Measurements from ENCODE around the gene OR1S2.
"Not testable (repeated sequence)": the region's sequence is repeated elsewhere in the genome, so short reads cannot be mapped to it uniquely, and the experiment has no call there.

Gene OR1S2, protein sequence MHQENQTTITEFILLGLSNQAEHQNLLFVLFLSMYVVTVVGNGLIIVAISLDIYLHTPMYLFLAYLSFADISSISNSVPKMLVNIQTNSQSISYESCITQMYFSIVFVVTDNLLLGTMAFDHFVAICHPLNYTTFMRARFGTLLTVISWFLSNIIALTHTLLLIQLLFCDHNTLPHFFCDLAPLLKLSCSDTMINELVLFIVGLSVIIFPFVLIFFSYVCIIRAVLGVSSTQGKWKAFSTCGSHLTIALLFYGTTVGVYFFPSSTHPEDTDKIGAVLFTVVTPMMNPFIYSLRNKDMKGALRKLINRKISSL

DNA sequence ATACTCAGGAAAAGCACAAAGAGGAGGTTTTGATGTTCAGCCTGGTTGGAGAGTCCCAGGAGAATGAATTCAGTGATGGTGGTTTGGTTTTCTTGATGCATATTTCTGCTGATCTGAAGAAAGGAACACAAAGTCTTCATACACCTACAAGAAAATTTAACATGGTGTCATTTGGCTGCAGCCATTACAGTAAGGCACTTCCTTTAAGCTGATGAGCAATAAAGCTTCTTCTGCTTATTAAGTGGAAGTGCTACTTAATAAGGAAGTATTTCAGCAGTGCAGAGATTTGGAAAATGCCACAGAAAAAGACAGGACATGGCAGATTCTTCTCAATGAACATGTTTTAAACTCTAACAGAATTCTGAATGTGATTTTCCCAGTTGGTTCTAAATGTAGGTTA lies at the start of gene OR1S2:
Gene OR1S2, minus strand, starts transcription at position 101 of the 400 bp plus-strand sequence. Its CDS starts 0 bp downstream, at position 101.
- DNase-seq, result no peak

DNA sequence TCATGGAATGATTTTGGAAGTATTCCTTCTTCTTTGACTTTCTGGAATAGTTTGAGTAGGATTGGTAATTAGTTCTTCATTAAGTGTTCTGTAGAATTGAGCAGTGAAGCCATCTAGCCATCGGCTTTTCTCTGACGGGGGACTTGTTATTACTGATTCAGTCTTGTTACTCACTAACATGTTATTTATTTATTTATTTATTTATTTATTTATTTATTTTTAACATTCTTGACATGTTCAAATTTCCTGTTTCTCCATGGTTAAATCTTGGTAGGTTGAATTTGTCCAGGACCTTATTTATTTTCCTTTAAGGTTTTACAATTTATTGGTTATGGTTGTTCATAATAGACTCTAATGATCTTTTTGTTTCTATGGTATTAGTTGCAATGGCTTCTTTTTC lies 40.0 kb upstream of the OR1S2 start:
- DNase-seq, result no peak

DNA sequence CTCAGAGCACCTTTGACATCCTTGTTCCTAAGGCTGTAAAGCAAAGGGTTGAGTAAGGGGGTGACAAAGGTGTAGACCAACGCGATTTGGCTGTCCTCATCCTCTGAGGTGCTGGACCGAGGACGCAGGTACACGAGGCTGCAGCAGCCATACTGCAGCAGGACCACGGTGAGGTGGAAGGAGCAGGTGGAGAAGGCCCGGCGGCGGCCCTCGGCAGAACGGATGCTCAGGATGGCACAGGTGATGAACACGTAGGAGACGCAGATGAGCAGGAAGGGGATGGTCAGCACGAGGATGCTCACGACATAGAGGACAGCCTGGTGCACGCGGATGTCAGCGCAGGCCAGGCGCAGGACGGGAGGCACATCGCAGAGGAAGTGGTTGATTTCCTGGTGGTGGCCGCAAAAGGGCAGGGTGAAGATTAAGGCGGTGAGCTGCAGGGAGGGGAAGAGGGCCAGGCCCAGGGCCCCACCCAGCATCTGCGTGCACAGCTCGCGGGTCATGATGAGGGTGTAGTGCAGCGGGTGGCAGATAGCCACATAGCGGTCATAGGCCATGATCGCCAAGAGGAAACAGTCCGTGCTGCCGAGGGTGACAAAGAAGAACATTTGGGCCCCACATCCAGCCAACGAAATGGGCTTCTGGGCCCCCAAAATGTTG lies 24.1 kb upstream of the OR1S2 start:
- no peak for DNase-seq

DNA sequence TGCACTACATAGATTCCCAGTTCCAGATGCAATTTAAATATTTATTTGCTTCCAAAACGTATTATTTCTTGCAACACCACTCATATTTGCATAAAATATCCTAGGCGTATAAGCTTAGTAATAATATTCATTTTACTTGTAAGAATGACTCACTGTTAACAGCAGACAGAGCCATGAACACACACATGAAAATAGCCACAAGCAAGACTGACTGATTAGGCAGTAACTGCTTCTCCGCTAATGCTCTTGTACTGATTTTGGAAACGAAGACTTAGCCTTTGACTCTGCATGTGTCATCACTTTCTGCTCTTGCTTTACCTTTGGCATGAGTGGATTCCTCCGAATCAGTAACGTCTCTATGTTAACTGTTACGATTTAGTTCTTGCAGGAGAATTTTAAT lies 18.8 kb upstream of the OR1S2 start:
- no peak for DNase-seq

DNA sequence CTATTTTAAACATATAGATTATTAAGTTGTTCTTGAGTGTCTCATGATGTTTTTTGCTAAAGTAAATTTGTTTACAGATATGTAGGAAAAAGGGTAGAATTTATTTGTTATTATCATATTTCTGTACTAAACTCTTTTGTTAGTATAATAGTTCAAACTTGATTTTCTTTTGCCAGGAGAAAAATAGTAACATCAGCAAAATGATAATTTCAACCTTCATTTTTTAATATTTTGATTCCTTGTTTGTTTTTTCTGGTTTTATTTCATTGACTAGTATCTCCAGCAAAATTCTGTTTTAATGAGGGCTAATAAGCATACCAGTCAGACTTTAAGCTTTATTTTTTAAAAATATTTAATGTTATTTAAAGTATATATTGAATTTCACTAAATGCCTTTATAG lies 12.5 kb upstream of the OR1S2 start:
- DNase-seq, result no peak

DNA sequence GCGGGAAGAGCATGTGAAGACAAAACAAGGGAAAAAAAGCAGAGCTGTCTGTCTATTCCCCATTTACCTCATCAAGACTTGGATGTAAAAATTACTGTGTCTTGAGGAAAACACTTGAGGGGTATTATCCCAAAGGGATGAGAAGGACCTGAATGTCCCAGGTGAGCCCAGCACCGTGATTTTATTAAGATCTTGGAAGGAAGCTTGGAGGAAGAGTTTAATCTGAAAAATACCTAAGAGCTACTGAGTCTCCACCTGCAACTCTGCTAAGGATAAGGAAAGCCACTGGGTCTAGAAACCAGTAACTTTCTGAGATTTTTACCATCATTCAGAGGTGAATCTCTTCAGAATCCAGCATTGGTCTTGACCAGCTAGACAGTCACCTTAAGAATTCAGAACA lies 8.5 kb upstream of the OR1S2 start, which contains the start of gene OR1S1:
Gene OR1S1, plus strand, starts transcription at position 301 of the 400 bp plus-strand sequence.
- DNase-seq, result not testable (repeated sequence)

DNA sequence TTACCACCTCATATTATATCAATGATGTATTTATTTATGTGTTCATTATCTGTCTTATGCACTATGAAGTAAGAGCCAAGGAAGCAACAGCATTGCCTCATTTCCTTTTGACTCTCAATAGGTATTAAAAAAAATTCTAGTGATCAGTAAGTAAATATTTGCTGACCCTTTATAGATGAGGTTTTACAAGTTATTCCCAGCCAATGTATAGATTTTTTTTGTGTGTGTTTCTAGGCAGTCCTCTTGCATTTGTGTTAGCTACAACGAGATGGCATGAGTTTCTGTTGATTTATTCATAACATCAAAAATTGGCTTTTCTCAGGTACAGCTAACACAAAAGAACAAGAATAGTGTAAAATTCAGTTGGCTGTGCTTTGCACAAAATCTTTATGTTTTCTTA lies 4.7 kb downstream of the OR1S2 start:
- no peak for DNase-seq

DNA sequence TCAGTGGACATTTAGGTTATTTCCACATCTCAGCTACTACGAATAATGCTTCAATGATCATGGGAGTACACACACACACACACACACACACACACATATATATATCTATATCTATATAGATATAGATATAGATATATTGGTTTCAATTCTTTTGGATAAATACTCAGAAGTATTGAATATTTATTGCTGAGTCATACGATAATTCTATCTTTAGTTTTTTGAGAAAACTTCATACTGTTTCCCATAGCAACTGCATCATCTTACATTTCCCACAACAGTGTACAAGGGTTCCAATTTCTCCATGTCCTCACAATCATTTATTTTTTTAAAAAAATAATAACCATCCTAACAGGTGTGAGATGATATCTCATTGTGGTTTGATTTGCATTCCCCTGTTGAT lies 8.0 kb downstream of the OR1S2 start:
- no peak for DNase-seq

DNA sequence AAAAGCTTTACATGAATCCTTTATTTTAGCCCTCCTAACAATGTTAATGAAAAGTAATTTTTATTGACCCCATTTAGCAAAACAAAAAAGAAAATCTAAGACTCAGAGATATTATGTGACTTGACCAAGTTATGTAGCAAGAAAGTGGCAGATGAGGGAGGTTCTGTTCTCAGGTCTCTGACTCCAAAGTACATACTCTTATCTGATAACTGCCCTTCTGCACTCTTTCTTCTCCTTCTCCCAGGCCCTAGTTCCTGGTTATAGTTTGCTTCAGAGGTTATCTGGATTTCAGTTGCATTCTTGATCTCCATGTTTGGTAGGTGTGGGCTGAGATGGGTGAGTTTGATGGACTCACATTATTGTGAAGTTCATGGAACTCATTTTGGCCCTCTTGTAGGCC lies 10.6 kb downstream of the OR1S2 start:
- DNase-seq, result no peak

DNA sequence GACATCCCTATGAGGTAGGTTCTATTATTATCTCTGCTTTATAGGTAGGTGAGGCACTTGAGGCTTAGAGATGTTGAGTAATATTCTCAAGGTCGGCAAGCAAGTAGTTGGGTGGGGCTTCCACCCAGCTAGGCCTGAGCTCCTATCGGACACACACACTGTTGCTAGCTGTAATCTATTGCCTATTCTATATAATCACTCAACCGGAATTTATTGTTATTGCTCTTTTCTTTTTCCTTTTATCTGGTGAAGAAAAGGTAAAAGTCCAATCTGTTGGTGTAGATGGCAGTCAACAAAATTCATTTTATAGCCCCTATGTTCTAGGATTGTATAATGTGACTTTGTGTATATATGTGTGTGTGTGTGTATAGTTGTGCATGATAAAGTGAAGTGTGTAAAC lies 11.7 kb downstream of the OR1S2 start:
- no peak for DNase-seq

DNA sequence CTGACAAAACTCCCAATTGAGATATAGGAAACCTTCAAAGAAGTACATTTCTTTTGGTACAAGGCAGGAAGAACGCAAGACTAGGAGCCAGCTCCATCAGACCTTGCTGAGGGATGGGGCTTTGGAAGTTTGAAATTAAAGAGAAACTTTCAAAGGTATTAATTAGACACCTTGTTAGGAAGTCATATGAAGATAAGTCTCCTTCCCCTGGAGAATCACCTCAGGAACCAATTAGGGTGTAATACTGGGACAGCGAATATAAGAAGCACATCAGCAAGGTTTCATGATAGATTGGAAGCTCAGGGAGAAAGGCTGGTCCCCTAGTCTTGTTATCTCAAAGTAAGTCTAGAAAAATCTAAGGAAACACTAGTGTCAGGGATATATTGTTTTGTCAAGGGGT lies 15.2 kb downstream of the OR1S2 start, which contains the start of gene OR9Q2:
Gene OR9Q2, plus strand, starts transcription at position 301 of the 400 bp plus-strand sequence. CDS start 1,421 bp downstream, outside the sequence.
- no peak for DNase-seq

DNA sequence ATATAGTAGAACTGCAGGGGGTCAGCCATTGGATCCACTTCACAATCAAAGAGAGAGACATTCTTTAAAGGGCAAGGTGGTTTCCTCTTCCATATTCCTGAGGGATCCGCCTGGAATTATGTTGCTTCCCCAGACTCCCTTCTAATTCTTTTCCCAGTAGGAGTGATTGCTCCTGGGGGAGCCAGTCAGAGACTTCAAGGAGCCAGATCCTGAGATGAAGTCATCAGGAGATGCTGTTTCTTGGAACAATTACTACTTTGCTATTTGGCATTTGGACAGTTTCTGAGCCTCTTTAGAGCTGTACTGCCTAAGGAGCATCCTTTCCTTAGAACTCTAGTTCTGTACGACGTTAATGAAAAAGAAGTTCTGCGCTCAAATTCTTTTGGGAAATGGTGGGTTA lies 17.0 kb downstream of the OR1S2 start:
- DNase-seq, result no peak

DNA sequence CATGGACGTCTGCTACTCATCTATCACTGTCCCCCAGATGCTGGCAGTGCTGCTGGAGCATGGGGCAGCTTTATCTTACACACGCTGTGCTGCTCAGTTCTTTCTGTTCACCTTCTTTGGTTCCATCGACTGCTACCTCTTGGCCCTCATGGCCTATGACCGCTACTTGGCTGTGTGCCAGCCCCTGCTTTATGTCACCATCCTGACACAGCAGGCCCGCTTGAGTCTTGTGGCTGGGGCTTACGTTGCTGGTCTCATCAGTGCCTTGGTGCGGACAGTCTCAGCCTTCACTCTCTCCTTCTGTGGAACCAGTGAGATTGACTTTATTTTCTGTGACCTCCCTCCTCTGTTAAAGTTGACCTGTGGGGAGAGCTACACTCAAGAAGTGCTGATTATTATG lies 24.3 kb downstream of the OR1S2 start:
- DNase-seq, result no peak

DNA sequence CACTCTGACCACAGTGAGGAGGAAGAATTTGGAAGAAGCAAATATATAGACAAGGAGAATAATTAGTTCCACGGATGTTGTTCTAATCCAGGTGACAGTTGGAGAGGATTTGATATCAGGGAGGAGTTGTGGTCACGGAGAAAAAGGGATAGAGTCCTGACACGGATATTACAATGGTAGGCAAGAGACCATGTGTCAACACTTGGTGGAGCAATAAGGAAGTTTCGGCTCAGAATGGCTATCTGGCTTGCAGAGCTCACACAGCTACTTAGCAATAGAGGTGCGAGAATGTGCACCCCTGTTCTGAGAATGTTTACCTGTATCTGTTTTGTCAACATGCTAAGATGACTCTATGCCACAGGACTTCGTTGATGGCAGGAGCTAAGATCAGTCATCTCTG lies 25.5 kb downstream of the OR1S2 start:
- no peak for DNase-seq

DNA sequence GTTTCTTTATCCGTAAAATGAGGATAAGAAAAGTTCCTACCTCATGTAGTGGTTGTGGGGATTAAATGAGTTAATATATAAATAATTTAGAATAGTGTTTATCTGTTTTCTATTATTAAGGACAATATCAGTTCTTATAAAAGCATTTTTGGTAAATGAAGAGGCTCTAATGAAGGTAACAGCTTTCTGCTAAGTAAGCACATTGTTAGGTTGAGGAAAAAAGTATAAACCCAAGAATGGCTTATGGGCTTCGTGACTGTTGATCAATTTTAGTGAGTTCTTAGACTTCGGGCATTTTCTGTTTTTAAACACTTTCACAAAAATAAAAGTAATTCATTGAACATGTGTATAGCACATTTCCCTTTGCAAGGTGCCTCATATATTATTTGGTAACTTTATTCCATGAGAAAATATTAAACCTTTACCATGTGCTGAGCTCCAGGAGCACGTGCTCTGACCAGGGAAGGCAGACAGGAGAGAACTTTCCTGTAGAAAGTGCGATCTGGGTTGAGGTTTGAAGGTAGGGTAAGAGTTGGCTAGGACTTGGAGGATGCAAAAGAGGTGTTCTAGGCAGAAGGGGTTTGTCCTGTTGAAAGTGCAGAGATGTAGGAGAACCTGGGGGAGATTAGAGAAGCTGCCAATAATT lies 26.4 kb downstream of the OR1S2 start:
- no peak for DNase-seq

DNA sequence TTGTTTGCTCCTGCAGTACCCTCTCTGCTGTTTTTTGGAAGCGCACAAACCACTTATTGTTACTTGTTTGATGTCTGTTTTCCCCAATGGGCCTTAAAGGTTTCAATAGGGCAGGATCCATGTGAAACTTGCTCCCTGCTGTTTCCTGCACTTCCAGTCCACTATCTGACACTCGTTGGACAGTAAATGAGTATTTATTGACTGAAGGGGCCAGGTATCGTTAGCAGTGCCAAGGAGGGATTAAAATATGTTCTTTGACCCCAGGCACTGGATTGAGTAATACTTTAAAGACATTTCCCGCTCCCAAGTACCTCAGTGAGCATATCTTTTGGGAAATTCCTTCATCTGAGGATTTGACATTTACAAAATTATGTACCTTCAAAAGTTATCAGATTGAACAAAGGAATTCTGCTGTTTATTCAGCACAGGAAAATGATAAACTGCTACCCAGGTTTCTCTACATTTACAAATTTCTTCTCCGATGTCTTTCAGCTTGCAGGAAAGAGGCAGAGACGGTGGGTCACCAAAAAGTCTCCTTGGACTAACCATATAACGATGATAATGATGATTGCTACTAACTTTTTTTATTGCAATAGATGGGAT lies 38.3 kb downstream of the OR1S2 start:
- DNase-seq, result no peak

DNA sequence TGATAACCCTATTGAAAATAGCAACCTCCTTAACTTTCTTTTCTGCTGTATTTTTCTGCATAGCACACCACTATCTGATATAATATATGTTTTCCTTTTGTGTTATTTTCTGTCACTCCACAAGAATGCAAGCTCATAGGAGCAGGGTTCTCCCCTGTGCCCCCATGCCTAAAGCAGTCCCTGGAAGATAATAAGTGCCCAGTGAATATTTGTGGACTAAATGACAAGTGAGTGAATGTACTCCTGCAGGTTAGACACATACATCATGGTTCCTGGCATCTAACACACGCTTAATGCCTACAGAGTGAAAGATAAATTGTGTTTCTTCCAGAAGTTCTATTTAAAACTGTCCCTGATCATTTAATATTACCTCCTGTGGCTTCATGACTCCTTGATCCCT lies 39.0 kb downstream of the OR1S2 start:
- DNase-seq, result no peak

DNA sequence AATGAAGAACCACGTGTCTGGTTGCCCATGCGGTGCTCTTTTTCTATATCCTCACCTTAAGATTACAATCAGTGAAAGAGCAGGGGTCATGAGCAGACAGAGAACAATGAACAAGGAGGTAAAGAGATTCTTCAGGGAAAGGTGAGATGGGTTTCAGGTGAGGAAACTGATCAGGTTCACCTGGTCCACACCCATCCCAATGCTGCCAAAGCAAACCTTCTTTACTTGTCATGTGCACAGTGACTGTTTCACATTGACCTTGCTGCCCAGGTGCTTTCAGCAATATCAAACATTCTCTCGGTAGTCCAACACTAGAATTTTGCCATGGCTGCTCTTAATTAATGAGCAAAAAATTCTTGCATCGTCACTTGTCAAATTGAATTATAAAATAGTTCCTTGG lies 39.6 kb downstream of the OR1S2 start:
- DNase-seq, result no peak

Measured in CD4-positive, alpha-beta T cell treated with Interleukin-17A for 1 hour (primary cell).